ENCODE measurements around the gene TMEM17.

The TMEM17 gene

DNA sequence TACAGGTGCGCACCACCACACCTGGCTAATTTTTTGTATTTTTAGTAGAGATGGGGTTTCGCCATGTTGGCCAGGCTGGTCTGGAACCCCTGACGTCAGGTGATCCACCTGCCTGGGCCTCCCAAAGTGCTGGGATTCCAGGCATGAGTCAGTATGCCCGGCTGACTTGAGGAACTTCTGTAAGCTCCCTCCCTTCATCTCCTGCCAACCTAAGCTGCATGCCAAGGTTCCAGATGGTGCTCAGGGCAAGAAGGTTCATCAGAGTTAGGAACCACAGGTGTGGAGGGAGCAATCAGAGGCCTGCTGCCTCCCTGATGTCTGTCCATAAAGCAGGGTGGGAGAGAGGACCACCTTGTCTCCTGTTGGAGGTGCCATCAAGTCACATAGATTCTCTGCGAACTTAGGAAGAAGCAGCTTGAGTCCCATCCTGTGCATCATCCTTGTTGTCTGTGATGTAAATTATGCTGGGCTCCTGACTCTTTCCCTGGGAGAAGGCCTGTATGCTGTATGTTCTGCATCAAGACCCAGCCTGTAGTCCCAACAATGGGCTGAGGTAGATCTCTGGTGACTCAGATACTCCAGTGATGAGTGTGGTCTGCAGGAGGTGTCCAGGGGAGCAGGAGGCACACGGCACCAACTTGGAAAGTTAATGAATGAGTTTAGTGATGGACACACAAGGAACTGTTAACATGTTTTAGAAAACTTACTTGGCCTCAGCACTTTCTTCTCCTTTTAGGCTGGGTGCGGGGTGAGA lies 53.1 kb downstream of the TMEM17 start:
- no peak for DNase-seq

DNA sequence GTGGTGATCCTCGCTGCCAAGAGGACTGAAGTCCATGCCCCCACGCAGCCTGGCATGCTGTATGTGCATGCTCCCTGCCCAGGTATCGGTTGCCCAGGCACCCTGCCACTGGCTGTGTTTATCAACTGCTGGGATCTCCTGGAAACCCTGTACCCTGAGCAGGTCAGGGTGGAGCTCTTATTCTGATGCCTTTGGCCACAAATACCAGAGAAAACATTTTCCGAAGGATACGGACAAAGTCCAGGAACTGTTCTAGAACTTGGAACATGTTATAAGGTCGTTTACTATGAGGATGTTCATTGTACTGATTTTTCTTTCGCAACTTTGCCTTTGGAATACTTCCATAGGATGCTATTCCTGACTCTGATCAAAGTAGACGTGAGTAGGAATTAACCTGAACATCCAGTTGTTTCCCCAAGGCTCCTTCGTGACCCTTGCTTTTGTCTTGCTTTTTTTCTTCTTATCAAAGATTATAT lies 55.2 kb downstream of the TMEM17 start:
- no peak for DNase-seq
